ENCODE results near the gene WDR48.

Gene WDR48

DNA sequence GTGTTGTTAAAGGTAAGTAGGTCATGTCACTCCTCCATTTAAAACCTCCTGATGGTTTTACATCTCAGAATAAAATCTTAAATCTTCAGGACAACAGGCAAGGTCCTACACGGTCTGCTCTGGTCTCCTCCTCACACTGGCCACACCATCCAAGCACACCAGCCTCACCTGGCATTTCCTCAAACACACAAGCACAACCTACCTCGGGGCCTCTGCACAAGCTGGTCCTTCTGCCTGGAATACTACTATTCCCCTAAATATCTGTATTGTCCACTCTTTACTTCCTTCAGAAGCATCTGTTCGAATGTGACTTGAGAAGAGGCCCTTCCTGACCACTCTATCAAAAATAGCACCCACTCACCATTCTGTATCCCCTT, 53.9 kb downstream of the WDR48 start:
- Histone ChIP-seq H3K9ac (ENCODE audit: low read length in 5 of 5) (peak overlapping the region in 2 of 5 donors; percentile 32 to 85), H3K27me3 (ENCODE audit: control insufficient read depth in 5 of 5, insufficient read depth in 4 of 5, low read length in 5 of 5) (no peaks in the 10 kb centered on the region), H3K36me3 (ENCODE audit: control insufficient read depth in 5 of 5, insufficient read depth in 5 of 5, low read length in 5 of 5) (peaks cover 0 to 16% (median 6%) of the 10 kb centered on the region in 5 donors), H3K27ac (ENCODE audit: low read depth, low read length) (peak overlapping the region; percentile 33), H3K4me1 (ENCODE audit: control insufficient read depth in 5 of 5, insufficient read depth in 5 of 5, low read length in 5 of 5) (peaks cover 3 to 68% (median 63%) of the 10 kb centered on the region in 5 donors), H3K4me3 (ENCODE audit: low read depth in 1 of 5, low read length in 5 of 5) (peak overlapping the region in 3 of 5 donors; percentile 87 to 89 (median 88)), H3K9me3 (ENCODE audit: control insufficient read depth in 5 of 5, low read length in 5 of 5) (no peaks in the 10 kb centered on the region)

DNA sequence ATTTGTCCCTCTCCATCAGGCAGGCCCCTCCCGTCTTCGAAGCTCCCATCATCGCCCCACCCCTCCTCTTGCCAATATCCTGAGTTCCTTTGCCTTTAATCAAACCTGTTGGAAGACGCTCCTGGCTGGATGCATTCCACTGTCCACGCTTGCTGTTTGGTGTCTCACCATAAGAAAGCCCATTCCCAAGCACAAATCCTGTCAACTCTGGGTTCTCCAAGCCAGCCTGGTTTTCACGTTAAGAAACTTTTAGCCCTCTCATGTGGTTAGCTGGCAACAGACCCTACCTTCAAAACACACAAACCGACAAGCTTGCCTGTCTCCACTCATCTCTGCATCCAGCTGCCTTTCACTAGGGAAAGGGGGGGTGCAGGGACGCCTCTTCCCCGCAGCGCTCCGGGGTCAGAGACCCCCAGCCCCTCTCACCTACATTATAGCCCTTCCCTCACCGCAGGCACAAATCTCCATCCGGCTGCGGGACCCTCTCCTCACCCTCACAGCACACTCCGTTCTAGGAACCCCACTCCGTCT, 54.5 kb downstream of the WDR48 start:
- Histone ChIP-seq H3K27me3 (ENCODE audit: control insufficient read depth in 5 of 5, insufficient read depth in 4 of 5, low read length in 5 of 5) (no peaks in the 10 kb centered on the region), H3K9ac (ENCODE audit: low read length in 5 of 5) (peak overlapping the region; percentile 81 to 93 (median 85)), H3K27ac (ENCODE audit: low read depth, low read length) (peak overlapping the region; percentile 84), H3K9me3 (ENCODE audit: control insufficient read depth in 5 of 5, low read length in 5 of 5) (no peaks in the 10 kb centered on the region), H3K4me3 (ENCODE audit: low read depth in 1 of 5, low read length in 5 of 5) (peak overlapping the region; percentile 78 to 91 (median 88)), H3K36me3 (ENCODE audit: control insufficient read depth in 5 of 5, insufficient read depth in 5 of 5, low read length in 5 of 5) (peaks cover 0 to 14% (median 3%) of the 10 kb centered on the region in 5 donors), H3K4me1 (ENCODE audit: control insufficient read depth in 5 of 5, insufficient read depth in 5 of 5, low read length in 5 of 5) (peaks cover 3 to 65% (median 61%) of the 10 kb centered on the region in 5 donors)

DNA sequence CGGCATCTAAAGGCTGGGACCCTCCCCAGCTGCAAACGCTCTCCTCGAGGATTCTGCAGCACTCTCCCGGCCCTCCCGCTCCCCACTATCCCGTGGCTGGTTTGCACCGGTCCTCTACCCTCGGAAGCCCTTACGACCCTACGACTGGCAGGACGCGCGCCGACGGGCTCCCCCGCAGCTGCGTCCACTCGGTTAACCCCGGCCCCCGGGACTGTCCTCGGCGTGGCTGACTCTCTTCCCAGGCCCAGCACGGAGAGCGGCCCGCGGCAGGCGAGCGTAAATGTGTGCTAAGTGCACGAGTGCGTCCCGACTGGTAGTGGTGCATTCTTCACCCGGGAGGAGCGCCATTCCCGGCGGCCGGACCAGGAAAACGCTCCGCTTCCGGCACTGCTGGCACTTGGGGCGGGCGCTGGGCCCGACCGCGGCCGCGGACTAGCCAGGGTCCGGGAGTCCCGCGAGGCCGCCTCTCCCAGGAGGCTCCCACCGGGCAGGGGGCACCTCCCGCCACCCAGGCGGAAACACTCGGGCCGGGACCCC, 55.1 kb downstream of the WDR48 start:
- Histone ChIP-seq H3K9me3 (ENCODE audit: control insufficient read depth in 5 of 5, low read length in 5 of 5) (no peaks in the 10 kb centered on the region), H3K9ac (ENCODE audit: low read length in 5 of 5) (peak overlapping the region; percentile 81 to 93 (median 85)), H3K4me3 (ENCODE audit: low read depth in 1 of 5, low read length in 5 of 5) (peak overlapping the region; percentile 78 to 91 (median 88)), H3K36me3 (ENCODE audit: control insufficient read depth in 5 of 5, insufficient read depth in 5 of 5, low read length in 5 of 5) (peaks cover 0 to 13% (median 3%) of the 10 kb centered on the region in 5 donors), H3K27ac (ENCODE audit: low read depth, low read length) (peak overlapping the region; percentile 84), H3K27me3 (ENCODE audit: control insufficient read depth in 5 of 5, insufficient read depth in 4 of 5, low read length in 5 of 5) (no peaks in the 10 kb centered on the region), H3K4me1 (ENCODE audit: control insufficient read depth in 5 of 5, insufficient read depth in 5 of 5, low read length in 5 of 5) (peaks cover 3 to 59% (median 57%) of the 10 kb centered on the region in 5 donors)

DNA sequence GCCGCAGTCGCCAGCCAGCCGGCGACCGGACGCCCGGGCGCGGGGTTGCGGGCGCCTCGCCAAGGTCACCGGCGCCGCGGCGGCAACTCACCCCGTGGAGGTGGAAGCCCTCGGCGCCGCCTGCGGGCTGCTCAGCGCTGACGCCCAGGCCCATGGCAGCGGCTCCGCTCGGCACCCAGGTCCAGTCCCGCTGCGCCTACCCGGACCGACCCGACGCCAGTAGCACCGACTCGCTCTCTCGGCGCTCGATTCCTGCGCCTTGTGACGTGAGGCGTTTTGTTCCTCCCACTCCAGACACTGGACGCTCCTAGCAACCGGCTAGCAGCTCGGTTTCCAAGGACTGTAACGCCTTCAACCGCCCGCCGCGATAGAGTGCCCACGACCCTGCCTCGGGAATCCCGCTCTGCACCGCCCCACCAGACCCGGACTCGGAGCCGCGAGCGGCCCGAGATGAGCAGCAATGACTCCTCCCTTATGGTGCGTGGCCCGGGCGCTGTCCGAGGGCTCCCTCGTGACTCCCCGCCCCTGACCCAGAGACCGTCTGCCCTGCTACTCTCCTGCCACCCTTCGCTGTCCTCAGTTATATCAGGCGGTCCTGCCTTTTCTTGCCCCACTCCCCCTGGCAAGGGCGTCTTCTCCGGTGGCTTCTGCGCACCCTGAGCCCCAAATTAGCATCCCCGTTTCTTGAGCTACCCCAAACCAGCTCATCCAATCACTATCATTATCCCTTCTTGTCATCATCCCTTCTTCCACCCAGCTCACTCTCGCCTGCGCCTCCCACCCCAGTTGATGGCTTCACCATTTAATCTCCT, 55.8 kb downstream of the WDR48 start, which contains the start of the genes GORASP1 and TTC21A:
GORASP1 (minus strand) TSS at position 240 of the 812 bp plus-strand sequence; CDS start at position 154, 86 bp downstream.
TTC21A (plus strand) TSS at position 293 of the 812 bp plus-strand sequence; CDS start at position 451, 158 bp downstream.
- Histone ChIP-seq H3K9me3 (ENCODE audit: control insufficient read depth in 5 of 5, low read length in 5 of 5) (no peaks in the 10 kb centered on the region), H3K36me3 (ENCODE audit: control insufficient read depth in 5 of 5, insufficient read depth in 5 of 5, low read length in 5 of 5) (peaks cover 0 to 10% (median under 1%) of the 10 kb centered on the region in 5 donors), H3K9ac (ENCODE audit: low read length in 5 of 5) (peak within 1 kb of the TSS; percentile 81 to 93 (median 85)), H3K4me3 (ENCODE audit: low read depth in 1 of 5, low read length in 5 of 5) (peak within 1 kb of the TSS; percentile 78 to 91 (median 88)), H3K4me1 (ENCODE audit: control insufficient read depth in 5 of 5, insufficient read depth in 5 of 5, low read length in 5 of 5) (peaks cover 3 to 57% (median 53%) of the 10 kb centered on the region in 5 donors), H3K27me3 (ENCODE audit: control insufficient read depth in 5 of 5, insufficient read depth in 4 of 5, low read length in 5 of 5) (no peaks in the 10 kb centered on the region), H3K27ac (ENCODE audit: low read depth, low read length) (peak within 1 kb of the TSS; percentile 84)

DNA sequence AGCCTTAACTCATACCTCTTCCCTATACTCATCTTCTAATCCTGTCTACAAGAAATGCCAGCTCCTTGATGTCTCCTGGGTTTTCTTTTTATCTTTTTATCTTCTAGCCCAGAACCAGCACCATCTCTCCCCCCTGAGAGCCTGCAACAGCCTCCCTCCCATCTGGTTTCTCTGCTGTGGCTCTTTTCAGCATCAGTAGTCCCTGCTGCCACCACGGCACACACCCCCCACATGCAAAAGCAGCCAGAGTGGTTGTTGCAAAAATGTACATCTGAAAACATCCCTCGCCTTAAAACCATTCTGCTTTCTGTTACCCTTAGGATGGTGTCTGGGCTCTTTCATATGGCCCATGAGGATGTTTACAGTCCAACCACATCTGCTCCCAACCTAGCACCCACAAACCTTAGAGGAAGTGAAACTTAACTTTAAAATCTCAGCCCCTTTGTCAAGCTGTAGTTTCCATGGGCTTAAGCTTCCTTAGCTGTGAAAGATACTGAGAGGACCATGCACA, 56.4 kb downstream of the WDR48 start:
- Histone ChIP-seq H3K4me3 (ENCODE audit: low read depth in 1 of 5, low read length in 5 of 5) (peak overlapping the region; percentile 78 to 89 (median 88)), H3K9ac (ENCODE audit: low read length in 5 of 5) (peak overlapping the region; percentile 68 to 93 (median 85)), H3K27me3 (ENCODE audit: control insufficient read depth in 5 of 5, insufficient read depth in 4 of 5, low read length in 5 of 5) (no peaks in the 10 kb centered on the region), H3K9me3 (ENCODE audit: control insufficient read depth in 5 of 5, low read length in 5 of 5) (no peaks in the 10 kb centered on the region), H3K27ac (ENCODE audit: low read depth, low read length) (peak overlapping the region; percentile 84), H3K4me1 (ENCODE audit: control insufficient read depth in 5 of 5, insufficient read depth in 5 of 5, low read length in 5 of 5) (peaks cover 3 to 52% (median 46%) of the 10 kb centered on the region in 5 donors), H3K36me3 (ENCODE audit: control insufficient read depth in 5 of 5, insufficient read depth in 5 of 5, low read length in 5 of 5) (peaks cover 0 to 6% (median 0%) of the 10 kb centered on the region in 5 donors)

DNA sequence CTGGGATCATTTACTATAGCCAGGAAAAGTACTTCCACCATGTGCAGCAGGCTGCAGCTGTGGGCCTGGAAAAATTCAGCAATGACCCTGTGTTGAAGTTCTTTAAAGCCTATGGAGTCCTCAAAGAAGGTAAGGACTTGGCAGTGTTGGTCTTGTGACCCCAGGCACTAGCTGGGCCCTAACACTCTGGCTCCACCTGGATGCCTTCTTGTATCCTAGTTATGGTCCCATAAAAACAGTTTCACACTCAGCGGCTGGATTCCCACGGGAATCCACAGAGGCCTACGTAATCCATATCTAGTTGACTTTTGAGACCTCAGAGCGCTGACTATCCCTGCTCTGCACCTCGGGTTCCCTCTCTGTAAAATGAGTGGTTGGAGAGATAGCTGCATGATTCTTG, 57.3 kb downstream of the WDR48 start:
- Histone ChIP-seq H3K4me3 (ENCODE audit: low read depth in 1 of 5, low read length in 5 of 5) (no peak overlapping the region), H3K9ac (ENCODE audit: low read length in 5 of 5) (peak overlapping the region in 1 of 5 donors; percentile 28), H3K36me3 (ENCODE audit: control insufficient read depth in 5 of 5, insufficient read depth in 5 of 5, low read length in 5 of 5) (peaks cover 0 to 6% (median 0%) of the 10 kb centered on the region in 5 donors), H3K4me1 (ENCODE audit: control insufficient read depth in 5 of 5, insufficient read depth in 5 of 5, low read length in 5 of 5) (peaks cover 3 to 44% (median 38%) of the 10 kb centered on the region in 5 donors), H3K27me3 (ENCODE audit: control insufficient read depth in 5 of 5, insufficient read depth in 4 of 5, low read length in 5 of 5) (no peaks in the 10 kb centered on the region), H3K27ac (ENCODE audit: low read depth, low read length) (no peak overlapping the region), H3K9me3 (ENCODE audit: control insufficient read depth in 5 of 5, low read length in 5 of 5) (no peaks in the 10 kb centered on the region)

DNA sequence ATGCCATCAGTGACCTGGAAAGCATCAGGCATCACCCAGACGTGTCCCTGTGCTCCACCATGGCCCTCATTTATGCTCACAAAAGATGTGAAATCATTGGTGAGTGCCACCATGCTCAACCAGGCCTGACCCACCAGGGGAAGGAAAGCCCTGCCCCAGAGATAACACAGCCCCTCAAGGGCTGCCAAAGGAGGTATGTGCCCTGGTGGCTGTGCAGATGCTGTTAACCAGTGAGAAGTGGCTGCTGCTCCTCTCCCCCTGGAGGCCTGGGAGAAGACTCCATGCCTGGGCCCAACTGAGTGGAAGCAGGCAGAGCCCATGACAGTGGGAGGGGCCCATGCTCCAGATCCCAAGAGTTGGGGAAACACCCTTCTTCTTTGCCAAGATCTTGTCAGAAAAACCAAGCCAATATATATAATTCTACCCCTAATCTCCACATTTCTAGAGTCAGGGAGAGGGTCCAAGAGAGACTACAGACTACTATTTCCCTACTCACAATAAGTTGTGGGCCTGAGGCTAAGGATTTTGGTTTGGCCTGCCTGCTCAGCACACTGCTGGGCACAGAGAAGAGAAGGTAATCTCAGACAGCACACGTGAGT, 58.3 kb downstream of the WDR48 start:
- Histone ChIP-seq H3K4me3 (ENCODE audit: low read depth in 1 of 5, low read length in 5 of 5) (no peak overlapping the region), H3K9ac (ENCODE audit: low read length in 5 of 5) (no peak overlapping the region), H3K27me3 (ENCODE audit: control insufficient read depth in 5 of 5, insufficient read depth in 4 of 5, low read length in 5 of 5) (no peaks in the 10 kb centered on the region)

DNA sequence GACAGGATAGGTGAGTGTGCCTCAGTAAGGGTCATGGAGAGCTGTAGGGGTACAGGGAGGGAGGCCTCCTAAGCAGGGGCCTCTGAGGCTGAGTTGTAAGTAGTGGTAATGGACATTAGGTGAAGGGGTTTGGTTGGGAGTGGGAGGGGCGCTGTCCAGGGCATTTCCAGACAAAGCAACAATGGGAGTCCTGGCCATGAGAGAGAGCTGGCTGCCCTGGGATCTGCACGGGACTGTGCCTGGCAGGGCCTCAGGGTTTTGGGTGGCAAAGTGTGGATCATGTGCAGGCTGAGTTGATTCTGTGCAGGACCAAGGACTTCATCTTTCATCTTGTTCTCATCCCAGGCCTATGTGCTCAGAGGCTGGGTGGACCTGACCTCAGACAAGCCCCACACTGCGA, 60.3 kb downstream of the WDR48 start:
- Histone ChIP-seq H3K9ac (ENCODE audit: low read length in 5 of 5) (no peak overlapping the region), H3K4me1 (ENCODE audit: control insufficient read depth in 5 of 5, insufficient read depth in 5 of 5, low read length in 5 of 5) (peaks cover 0 to 15% (median 10%) of the 10 kb centered on the region in 5 donors), H3K4me3 (ENCODE audit: low read depth in 1 of 5, low read length in 5 of 5) (no peak overlapping the region), H3K27ac (ENCODE audit: low read depth, low read length) (no peak overlapping the region), H3K27me3 (ENCODE audit: control insufficient read depth in 5 of 5, insufficient read depth in 4 of 5, low read length in 5 of 5) (no peaks in the 10 kb centered on the region), H3K9me3 (ENCODE audit: control insufficient read depth in 5 of 5, low read length in 5 of 5) (no peaks in the 10 kb centered on the region), H3K36me3 (ENCODE audit: control insufficient read depth in 5 of 5, insufficient read depth in 5 of 5, low read length in 5 of 5) (peaks cover 0 to 10% (median 2%) of the 10 kb centered on the region in 5 donors)

More for the DNA sequence above, 58.3 kb downstream of the WDR48 start:
- Histone ChIP-seq H3K4me1 (ENCODE audit: control insufficient read depth in 5 of 5, insufficient read depth in 5 of 5, low read length in 5 of 5) (peaks cover 3 to 33% (median 27%) of the 10 kb centered on the region in 5 donors), H3K36me3 (ENCODE audit: control insufficient read depth in 5 of 5, insufficient read depth in 5 of 5, low read length in 5 of 5) (peaks cover 0 to 8% (median 0%) of the 10 kb centered on the region in 5 donors), H3K27ac (ENCODE audit: low read depth, low read length) (no peak overlapping the region), H3K9me3 (ENCODE audit: control insufficient read depth in 5 of 5, low read length in 5 of 5) (no peaks in the 10 kb centered on the region)

DNA sequence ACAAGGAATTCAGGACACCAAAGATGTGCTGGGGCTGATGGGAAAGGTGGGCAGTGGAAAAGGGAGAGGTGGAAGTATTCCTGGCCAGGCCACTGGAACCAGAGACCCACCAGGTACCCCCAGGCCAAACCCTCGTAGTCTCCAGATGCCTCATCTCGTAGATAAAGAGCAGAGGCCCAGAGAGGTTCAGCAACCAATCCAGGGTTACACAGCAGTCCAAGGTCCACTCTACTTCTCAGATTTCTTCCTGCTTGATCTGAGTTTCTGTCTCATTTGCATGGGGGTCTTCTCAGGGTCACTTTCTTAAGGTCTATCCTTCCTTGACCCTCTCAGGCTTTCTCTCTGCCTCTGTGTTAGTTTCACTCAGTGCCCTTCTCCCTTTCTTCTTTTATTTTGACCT, 60.7 kb downstream of the WDR48 start:
- Histone ChIP-seq H3K4me3 (ENCODE audit: low read depth in 1 of 5, low read length in 5 of 5) (no peak overlapping the region), H3K36me3 (ENCODE audit: control insufficient read depth in 5 of 5, insufficient read depth in 5 of 5, low read length in 5 of 5) (peaks cover 0 to 11% (median 2%) of the 10 kb centered on the region in 5 donors), H3K27me3 (ENCODE audit: control insufficient read depth in 5 of 5, insufficient read depth in 4 of 5, low read length in 5 of 5) (no peaks in the 10 kb centered on the region), H3K9me3 (ENCODE audit: control insufficient read depth in 5 of 5, low read length in 5 of 5) (no peaks in the 10 kb centered on the region), H3K9ac (ENCODE audit: low read length in 5 of 5) (no peak overlapping the region), H3K27ac (ENCODE audit: low read depth, low read length) (no peak overlapping the region), H3K4me1 (ENCODE audit: control insufficient read depth in 5 of 5, insufficient read depth in 5 of 5, low read length in 5 of 5) (peaks cover 0 to 15% (median 10%) of the 10 kb centered on the region in 5 donors)
